Aorta (tissue), 5 donors: ENCODE data around the gene LARGE2. TPM values are rescaled to one million over a fixed set of nuclear protein-coding genes. Genes with fewer than 3 reads are reported as not detected.

Experiments
- ATAC-seq: fragments of 200-7000 bp; cut with Tn5 transposase; one replicate; pipeline ENCODE4 v1.9.1; 2022; ENCODE audit warnings: moderate library complexity; ENCODE audit not compliant: low FRiP score
- DNase-seq, 2 donors: peaks; one replicate each; pipeline ENCODE4 v3.0.0-alpha.2; 2020
- H3K27ac ChIP-seq, 2 donors: one replicate each; pipeline ENCODE4 v1.5.1; 2013; ENCODE audit warnings: low read length in 2 of 2, mild to moderate bottlenecking in 2 of 2, moderate library complexity in 2 of 2, control low read depth in 1 of 2, inconsistent platforms in 1 of 2, low read depth in 1 of 2
- H3K27me3 ChIP-seq, 2 donors: one replicate each; pipeline ENCODE4 v1.6.1; 2013; ENCODE audit warnings: control low read depth in 1 of 2, low read length in 1 of 2, mild to moderate bottlenecking in 1 of 2, moderate library complexity in 1 of 2; ENCODE audit not compliant: insufficient read depth in 2 of 2, control insufficient read depth in 1 of 2
- H3K36me3 ChIP-seq, 2 donors: one replicate each; pipeline ENCODE4 v1.6.1; 2013; ENCODE audit warnings: control low read depth in 1 of 2, low read length in 1 of 2, mild to moderate bottlenecking in 1 of 2; ENCODE audit not compliant: insufficient read depth in 2 of 2, control insufficient read depth in 1 of 2
- H3K4me1 ChIP-seq, 2 donors: one replicate each; pipeline ENCODE4 v1.6.1; 2013; ENCODE audit warnings: low read length in 2 of 2, control low read depth in 1 of 2, mild to moderate bottlenecking in 1 of 2, moderate library complexity in 1 of 2; ENCODE audit not compliant: insufficient read depth in 2 of 2, control insufficient read depth in 1 of 2
- H3K4me3 ChIP-seq, 2 donors: one replicate each; pipeline ENCODE4 v1.5.1; 2013; ENCODE audit warnings: low read length in 2 of 2, control low read depth in 1 of 2, mild to moderate bottlenecking in 1 of 2
- H3K9me3 ChIP-seq: one replicate; pipeline ENCODE4 v1.6.1; 2013; ENCODE audit warnings: mild to moderate bottlenecking, low read length; ENCODE audit not compliant: control insufficient read depth
- WGBS, 2 donors: extraction: QIAGEN DNeasy Blood & Tissue Kit; methylation state at CpG; one replicate each; pipeline ENCODE4 v1.1.7; 2013; 5-methylcytosine and 5-hydroxymethylcytosine counted together
- intact Hi-C, 2 donors: fragments of 100-400 bp; cut with DNase I; formaldehyde crosslinking; loops; one replicate each; pipeline versions ENCODE4 v1.14.2 to v1.15.0; 2022
- polyA plus RNA-seq, 2 donors: library from polyadenylated mRNA; stranded (reverse); fragments of 200-250 nt; gene quantifications; one replicate each; pipeline ENCODE4 v1.2.3, GENCODE V29; 2013
- total RNA-seq, 2 donors: library from RNA; stranded (reverse); fragmentation: NEBNext Ultra II Directional; extraction: Animal tissue kit (Norgen Biotek cat#: 25700); gene quantifications; one replicate each; pipeline ENCODE4 v1.2.1, GENCODE V29; 2021
- donor health status: healthy with polysubstance abuse.
- donor health status: Bipolar disorder and iron deficiency.
- donor health status: DM: no; HTN: no; CAD: no.
- donor health status: DM: no; HTN: no; CAD: no.
- donor health status: DM: yes; HTN: yes; CAD: no.

The LARGE2 gene
- total and polyA plus RNA-seq, 4 donors, result 0.45 TPM; not detected in 3

- WGBS, 2 donors, result 86 to 90% methylated on average over 32 of the region's 32 CpGs
- H3K4me1 ChIP-seq, result no peaks in the 10 kb centered on the region
- no peak overlapping the region for H3K27ac ChIP-seq
- no peak for DNase-seq
- H3K9me3 ChIP-seq, result no peaks in the 10 kb centered on the region
- peaks cover 0 to 6% of the 10 kb centered on the region in 2 donors for H3K36me3 ChIP-seq
- no peaks in the 10 kb centered on the region for H3K27me3 ChIP-seq
- ATAC-seq, result no peak
- no peak overlapping the region for H3K4me3 ChIP-seq
- intact Hi-C loops, result no loop called here
These were observed 12.6 kb upstream of the LARGE2 start for GRCh38 chr11:45909594-45910475.

- no peak for ATAC-seq
- Histone ChIP-seq H3K9me3 (no peaks in the 10 kb centered on the region), H3K4me3 (no peak overlapping the region), H3K27ac (no peak overlapping the region), H3K36me3 (peaks cover 0 to 7% of the 10 kb centered on the region in 2 donors), H3K4me1 (no peaks in the 10 kb centered on the region), H3K27me3 (no peaks in the 10 kb centered on the region)
- WGBS, 2 donors, result 86 to 88% methylated on average over 9 of the region's 9 CpGs
- DNase-seq, result no peak
- intact Hi-C loops, result no loop called here
These were observed 11.8 kb upstream of the LARGE2 start for GRCh38 chr11:45910623-45911022.

- no peaks in the 10 kb centered on the region for H3K27me3 ChIP-seq
These were observed 8.9 kb upstream of the LARGE2 start for GRCh38 chr11:45913514-45913913.

GRCh38 chr11:45913942-45914635, 8.4 kb upstream of the LARGE2 start:
- DNase-seq (no peak), ATAC-seq (no peak)
- H3K9me3 ChIP-seq, result no peaks in the 10 kb centered on the region
- H3K4me3 ChIP-seq, result no peak overlapping the region
- 82 to 88% methylated on average over 22 of the region's 22 CpGs for WGBS, 2 donors
- H3K27ac ChIP-seq, result no peak overlapping the region
- intact Hi-C loops, result no loop called here
- H3K36me3 ChIP-seq, result peaks cover 0 to 7% of the 10 kb centered on the region in 2 donors
- no peaks in the 10 kb centered on the region for H3K27me3 ChIP-seq
- no peaks in the 10 kb centered on the region for H3K4me1 ChIP-seq

More at GRCh38 chr11:45913514-45913913, 8.9 kb upstream of the LARGE2 start:
- no peak overlapping the region for H3K27ac ChIP-seq
- no peaks in the 10 kb centered on the region for H3K4me1 ChIP-seq
- H3K36me3 ChIP-seq, result peaks cover 0 to 7% of the 10 kb centered on the region in 2 donors
- 95% methylated on average over 19 of the region's 19 CpGs for WGBS, 2 donors
- intact Hi-C loops, result no loop called here
- DNase-seq, result no peak
- no peak for ATAC-seq
- no peak overlapping the region for H3K4me3 ChIP-seq
- no peaks in the 10 kb centered on the region for H3K9me3 ChIP-seq

GRCh38 chr11:45915446-45915845, 7.0 kb upstream of the LARGE2 start:
- intact Hi-C loops, result loop anchor here in 1 of 2 donors (5.0 kb wide), 1 partner anchor 68 kb away; the partner anchor contains the start of gene CRY2

GRCh38 chr11:45917286-45917622, 5.2 kb upstream of the LARGE2 start:
- H3K4me3 ChIP-seq, result peak overlapping the region; percentile 80 to 89
- 4 to 5% methylated on average over 16 of the region's 16 CpGs for WGBS, 2 donors
- no peak for DNase-seq
- intact Hi-C loops, result loop anchor here in 1 of 2 donors (5.0 kb wide), 1 partner anchor 70 kb away; the partner anchor contains the start of gene CRY2
- H3K9me3 ChIP-seq, result no peaks in the 10 kb centered on the region
- H3K4me1 ChIP-seq, result no peaks in the 10 kb centered on the region
- no peaks in the 10 kb centered on the region for H3K27me3 ChIP-seq
- H3K36me3 ChIP-seq, result peaks cover 0 to 7% of the 10 kb centered on the region in 2 donors
- no peak for ATAC-seq
- peak overlapping the region in 1 of 2 donors; percentile 92 for H3K27ac ChIP-seq

More at GRCh38 chr11:45915446-45915845, 7.0 kb upstream of the LARGE2 start:
- H3K27ac ChIP-seq, result no peak overlapping the region
- ATAC-seq, result no peak
- H3K36me3 ChIP-seq, result peaks cover 0 to 7% of the 10 kb centered on the region in 2 donors
- H3K4me1 ChIP-seq, result no peaks in the 10 kb centered on the region
- no peaks in the 10 kb centered on the region for H3K9me3 ChIP-seq
- H3K4me3 ChIP-seq, result no peak overlapping the region
- WGBS, 2 donors, result 83 to 84% methylated on average over 10 to 13 of the region's 13 CpGs
- no peak for DNase-seq
- H3K27me3 ChIP-seq, result no peaks in the 10 kb centered on the region

- WGBS, 2 donors, result 0% methylated on average over 45 of the region's 45 CpGs
- ATAC-seq (peak; percentile 96), DNase-seq (peak; percentile 99)
- H3K9me3 ChIP-seq, result no peaks in the 10 kb centered on the region
- H3K36me3 ChIP-seq, result peaks cover 0 to 7% of the 10 kb centered on the region in 2 donors
- intact Hi-C loops, result loop anchor here (2.0 to 5.0 kb wide), 2 partner anchors 69 to 70 kb away; partner anchors contain the start of gene CRY2 (in 1 of the 2)
- H3K4me1 ChIP-seq, result no peaks in the 10 kb centered on the region
- peak within 1 kb of the TSS; percentile 80 to 89 for H3K4me3 ChIP-seq
- no peaks in the 10 kb centered on the region for H3K27me3 ChIP-seq
- H3K27ac ChIP-seq, result peak within 1 kb of the TSS in 1 of 2 donors; percentile 92
These were observed 4.7 kb upstream of the LARGE2 start, which contains the start of gene PEX16 for GRCh38 chr11:45917623-45918330. Gene PEX16, minus strand, starts transcription at chr11:45917877. Its CDS starts 66 bp downstream, at chr11:45917811.

- H3K36me3 ChIP-seq, result peaks cover 0 to 7% of the 10 kb centered on the region in 2 donors
- H3K9me3 ChIP-seq, result no peaks in the 10 kb centered on the region
- H3K27ac ChIP-seq, result peak overlapping the region in 1 of 2 donors; percentile 50
- WGBS, 2 donors, result 1% methylated on average over 38 of the region's 38 CpGs
- DNase-seq, result peak; percentile 90 to 96
- ATAC-seq, result peak; percentile 89
- no peaks in the 10 kb centered on the region for H3K4me1 ChIP-seq
- peak overlapping the region; percentile 76 to 89 for H3K4me3 ChIP-seq
- H3K27me3 ChIP-seq, result no peaks in the 10 kb centered on the region
- intact Hi-C loops, result loop anchor here (2.0 to 5.0 kb wide), 2 partner anchors 70 to 71 kb away; partner anchors contain the start of gene CRY2 (in 1 of the 2)
These were observed 4.0 kb upstream of the LARGE2 start for GRCh38 chr11:45918331-45918941.
